Measurements from ENCODE around the gene RGS6.

RGS6 gene

DNA sequence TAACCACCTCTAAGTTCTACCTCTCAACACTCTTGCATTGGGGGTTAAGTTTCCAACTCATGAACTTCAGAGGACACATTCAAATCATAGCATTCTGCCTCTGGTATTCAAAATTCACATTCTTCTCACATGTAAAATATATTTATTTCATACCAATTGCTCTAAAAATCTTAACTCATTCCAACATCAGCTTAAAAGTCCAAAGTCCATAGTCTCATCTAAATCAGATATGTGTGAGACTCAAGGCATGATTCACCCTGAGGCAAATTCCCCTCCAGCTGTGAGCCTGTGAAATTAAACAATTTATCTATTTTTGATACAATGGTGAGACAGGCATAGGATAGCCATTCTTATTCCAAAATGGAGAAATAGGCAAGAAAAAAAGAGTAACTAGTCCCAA is 214.0 kb downstream of the RGS6 start:
- Histone ChIP-seq H3K9me3 (ENCODE audit: low read length) (no peaks in the 10 kb centered on the region), H3K27me3 (ENCODE audit: insufficient read depth, low read length) (0 out of 2 replicates have a peak, but pooled peaks cover 3% of the 10 kb centered on the region), H3K4me1 (ENCODE audit: insufficient read depth, low read length, severe bottlenecking) (no peaks in the 10 kb centered on the region), H3K36me3 (ENCODE audit: insufficient read depth, low read length) (no peaks in the 10 kb centered on the region), H3K27ac (ENCODE audit: low read depth, low read length, poor library complexity, severe bottlenecking) (no peak overlapping the region), H3K9ac (ENCODE audit: low read length) (no peak overlapping the region), H3K4me3 (ENCODE audit: low read depth, low read length, poor library complexity, severe bottlenecking) (no peak overlapping the region), H3K79me2 (ENCODE audit: insufficient read depth, low read length) (no peaks in the 10 kb centered on the region), H3K9me2 (ENCODE audit: low read depth, low read length) (no peaks in the 10 kb centered on the region), H2AFZ (ENCODE audit: low read length) (no peak overlapping the region), H4K20me1 (ENCODE audit: insufficient read depth, low read length) (no peaks in the 10 kb centered on the region), H3F3A (ENCODE audit: insufficient read depth, low read length) (no peaks in the 10 kb centered on the region), H3K4me2 (ENCODE audit: low read length) (no peak overlapping the region)
- TF ChIP-seq, protein P1, sequence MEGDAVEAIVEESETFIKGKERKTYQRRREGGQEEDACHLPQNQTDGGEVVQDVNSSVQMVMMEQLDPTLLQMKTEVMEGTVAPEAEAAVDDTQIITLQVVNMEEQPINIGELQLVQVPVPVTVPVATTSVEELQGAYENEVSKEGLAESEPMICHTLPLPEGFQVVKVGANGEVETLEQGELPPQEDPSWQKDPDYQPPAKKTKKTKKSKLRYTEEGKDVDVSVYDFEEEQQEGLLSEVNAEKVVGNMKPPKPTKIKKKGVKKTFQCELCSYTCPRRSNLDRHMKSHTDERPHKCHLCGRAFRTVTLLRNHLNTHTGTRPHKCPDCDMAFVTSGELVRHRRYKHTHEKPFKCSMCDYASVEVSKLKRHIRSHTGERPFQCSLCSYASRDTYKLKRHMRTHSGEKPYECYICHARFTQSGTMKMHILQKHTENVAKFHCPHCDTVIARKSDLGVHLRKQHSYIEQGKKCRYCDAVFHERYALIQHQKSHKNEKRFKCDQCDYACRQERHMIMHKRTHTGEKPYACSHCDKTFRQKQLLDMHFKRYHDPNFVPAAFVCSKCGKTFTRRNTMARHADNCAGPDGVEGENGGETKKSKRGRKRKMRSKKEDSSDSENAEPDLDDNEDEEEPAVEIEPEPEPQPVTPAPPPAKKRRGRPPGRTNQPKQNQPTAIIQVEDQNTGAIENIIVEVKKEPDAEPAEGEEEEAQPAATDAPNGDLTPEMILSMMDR (IDR thresholded peaks at IDR 0.05; ENCODE audit: low read length) = no peak
- no peak for TF ChIP-seq EZH2 (IDR thresholded peaks at IDR 0.05; ENCODE audit: borderline replicate concordance, low read length)

DNA sequence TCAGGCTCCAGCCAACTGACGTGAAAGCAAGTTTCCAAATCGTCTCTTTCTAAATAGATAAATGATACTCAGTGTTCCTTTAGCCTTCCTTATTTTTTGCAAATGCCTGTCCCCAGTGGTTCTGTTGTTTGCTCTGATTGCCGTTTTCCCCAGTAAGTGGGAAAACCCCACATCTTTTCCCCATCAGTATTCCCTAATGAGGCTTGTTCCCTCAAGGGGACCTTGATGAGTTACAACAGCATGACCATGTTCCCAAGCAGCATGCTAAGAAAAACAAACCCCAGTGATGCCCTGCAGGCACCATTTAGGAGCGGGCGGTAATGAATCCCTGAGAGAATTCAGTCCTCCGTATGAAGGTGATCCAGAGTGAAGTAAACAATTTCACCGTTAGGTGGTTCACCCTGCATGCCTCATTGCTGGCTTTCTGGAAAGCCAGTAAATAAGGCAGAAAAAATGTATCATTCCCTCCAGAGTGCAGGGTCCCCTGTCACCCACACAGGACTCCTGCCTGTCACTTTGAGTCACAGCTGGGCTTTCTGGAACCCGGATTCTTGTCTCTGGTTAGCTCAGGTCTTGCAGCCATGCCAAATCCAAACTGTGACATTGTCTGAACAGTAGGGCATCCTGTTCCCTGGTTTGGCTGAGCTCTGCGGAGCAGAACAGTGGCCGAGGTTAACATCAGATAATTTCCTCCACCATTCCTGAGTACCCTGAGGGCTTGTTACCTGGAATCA is 222.6 kb downstream of the RGS6 start:
- TF ChIP-seq EZH2 (IDR thresholded peaks at IDR 0.05; ENCODE audit: borderline replicate concordance, low read length) = no peak
- TF ChIP-seq, protein P1 (IDR thresholded peaks at IDR 0.05; ENCODE audit: low read length) = no peak
- no peak overlapping the region for H3K4me2 ChIP-seq (ENCODE audit: low read length)
- no peak overlapping the region for H3K4me3 ChIP-seq (ENCODE audit: low read depth, low read length, poor library complexity, severe bottlenecking)
- no peaks in the 10 kb centered on the region for H3K9me2 ChIP-seq (ENCODE audit: low read depth, low read length)
- no peaks in the 10 kb centered on the region for H3K9me3 ChIP-seq (ENCODE audit: low read length)
- H3K36me3 ChIP-seq (ENCODE audit: insufficient read depth, low read length) = no peaks in the 10 kb centered on the region
- H3K27me3 ChIP-seq (ENCODE audit: insufficient read depth, low read length) = no peaks in the 10 kb centered on the region
- H3F3A ChIP-seq (ENCODE audit: insufficient read depth, low read length) = no peaks in the 10 kb centered on the region
- no peaks in the 10 kb centered on the region for H3K79me2 ChIP-seq (ENCODE audit: insufficient read depth, low read length)
- no peak overlapping the region for H3K27ac ChIP-seq (ENCODE audit: low read depth, low read length, poor library complexity, severe bottlenecking)
- H4K20me1 ChIP-seq (ENCODE audit: insufficient read depth, low read length) = no peaks in the 10 kb centered on the region
- H3K4me1 ChIP-seq (ENCODE audit: insufficient read depth, low read length, severe bottlenecking) = no peaks in the 10 kb centered on the region
- no peak overlapping the region for H2AFZ ChIP-seq (ENCODE audit: low read length)
- no peak overlapping the region for H3K9ac ChIP-seq (ENCODE audit: low read length)

DNA sequence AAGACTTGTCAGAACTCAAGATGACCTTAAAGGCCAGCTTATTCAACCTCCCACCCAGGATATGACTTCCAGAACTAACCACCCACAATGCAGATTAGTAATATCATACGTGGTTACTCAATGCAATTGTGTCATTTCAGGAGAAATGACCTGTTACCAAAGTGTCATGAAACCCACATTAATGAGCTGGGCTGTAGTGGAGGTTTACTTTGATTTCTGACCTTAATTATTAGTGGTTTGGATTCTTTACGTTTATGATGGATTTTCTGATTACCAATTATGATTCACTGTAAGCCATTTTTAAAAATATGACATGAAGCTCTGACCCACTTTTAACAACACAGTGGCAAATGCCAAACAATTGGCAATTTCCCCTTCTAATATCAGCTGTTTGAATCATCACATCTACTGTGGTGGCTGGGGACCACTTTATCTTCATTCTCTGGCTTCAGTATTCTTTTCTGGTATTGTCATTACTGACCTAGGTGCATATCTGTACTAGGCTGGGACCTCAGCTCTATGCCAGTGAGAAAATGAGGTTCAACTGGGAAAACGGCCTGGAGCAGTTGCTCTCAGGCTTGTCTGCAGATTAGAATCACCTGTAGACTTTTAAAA is 223.3 kb downstream of the RGS6 start:
- Histone ChIP-seq H2AFZ (ENCODE audit: low read length) (no peak overlapping the region), H3F3A (ENCODE audit: insufficient read depth, low read length) (no peaks in the 10 kb centered on the region), H3K36me3 (ENCODE audit: insufficient read depth, low read length) (no peaks in the 10 kb centered on the region), H3K4me1 (ENCODE audit: insufficient read depth, low read length, severe bottlenecking) (no peaks in the 10 kb centered on the region), H3K27me3 (ENCODE audit: insufficient read depth, low read length) (no peaks in the 10 kb centered on the region), H3K9me3 (ENCODE audit: low read length) (no peaks in the 10 kb centered on the region), H4K20me1 (ENCODE audit: insufficient read depth, low read length) (no peaks in the 10 kb centered on the region), H3K9me2 (ENCODE audit: low read depth, low read length) (no peaks in the 10 kb centered on the region), H3K27ac (ENCODE audit: low read depth, low read length, poor library complexity, severe bottlenecking) (no peak overlapping the region), H3K4me2 (ENCODE audit: low read length) (no peak overlapping the region), H3K4me3 (ENCODE audit: low read depth, low read length, poor library complexity, severe bottlenecking) (no peak overlapping the region), H3K79me2 (ENCODE audit: insufficient read depth, low read length) (no peaks in the 10 kb centered on the region), H3K9ac (ENCODE audit: low read length) (no peak overlapping the region)
- TF ChIP-seq, protein P1 (IDR thresholded peaks at IDR 0.05; ENCODE audit: low read length) = no peak
- no peak for TF ChIP-seq EZH2 (IDR thresholded peaks at IDR 0.05; ENCODE audit: borderline replicate concordance, low read length)

Data from OCI-LY1 (cell line).